Naive thymus-derived CD4-positive, alpha-beta T cell (primary cell): ENCODE measurements around the gene DYNC2I2. TPM values are rescaled to one million over a fixed set of nuclear protein-coding genes. Genes with fewer than 3 reads are reported as not detected.

Experiments
- ATAC-seq: fragments of 150-1000 bp; cut with Tn5 transposase; 2 replicates; pipeline ENCODE4 v1.10.0; 2021; ENCODE audit warnings: mild to moderate bottlenecking, moderate library complexity
- CTCF ChIA-PET: fragments of 350-600 bp; sonication (Branson Sonifier 250); formaldehyde crosslinking; loops from one replicate; lab custom pipeline; 2021; ENCODE audit warnings: antibody characterized with exemption; lab: Charles Lee
- POLR2A ChIA-PET: fragments of 350-600 bp; sonication (Branson Sonifier 250); formaldehyde crosslinking; loops from one replicate; lab custom pipeline; 2021; ENCODE audit warnings: antibody characterized with exemption, inconsistent platforms; lab: Charles Lee
- DNase-seq, 9 donors: peaks; one replicate each; pipeline versions ENCODE4 v3.0.0 to v3.0.0-alpha.2; 2020 to 2022; ENCODE audit warnings: mixed read lengths in 1 of 9
- H3K27ac ChIP-seq: one replicate; pipeline ENCODE4 v1.7.0; 2013; ENCODE audit warnings: mild to moderate bottlenecking, low read depth, low read length, moderate library complexity
- H3K27me3 ChIP-seq, 2 donors: one replicate each; pipeline ENCODE4 v1.7.0; 2013; ENCODE audit warnings: low read length in 2 of 2, mild to moderate bottlenecking in 2 of 2, moderate library complexity in 2 of 2; ENCODE audit not compliant: control insufficient read depth in 2 of 2, insufficient read depth in 2 of 2
- H3K36me3 ChIP-seq, 3 experiments: 1 replicate in 2 of 3; 2 replicates in 1 of 3; pipeline ENCODE4 v1.7.0; 2013; ENCODE audit warnings: low read length in 3 of 3, mild to moderate bottlenecking in 3 of 3, moderate library complexity in 1 of 3; ENCODE audit not compliant: insufficient read depth in 3 of 3, control insufficient read depth in 2 of 3
- H3K4me1 ChIP-seq, 2 donors: one replicate each; pipeline ENCODE4 v1.7.0; 2013; ENCODE audit warnings: low read length in 2 of 2, mild to moderate bottlenecking in 2 of 2, moderate library complexity in 1 of 2; ENCODE audit not compliant: control insufficient read depth in 2 of 2, insufficient read depth in 2 of 2
- H3K4me3 ChIP-seq: 2 replicates; pipeline ENCODE4 v1.7.0; 2013; ENCODE audit warnings: mild to moderate bottlenecking, low read length
- H3K9me3 ChIP-seq, 3 experiments: 1 replicate in 2 of 3; 2 replicates in 1 of 3; pipeline ENCODE4 v1.7.0; 2013; ENCODE audit warnings: low read length in 3 of 3; ENCODE audit not compliant: control insufficient read depth in 2 of 3
- H3K27ac Mint-ChIP-seq, 9 donors: one replicate each; pipeline ENCODE4 v1.8.0; 2020 to 2022; ENCODE audit warnings: mixed read lengths in 9 of 9, mild to moderate bottlenecking in 8 of 9, moderate library complexity in 5 of 9, inconsistent platforms in 2 of 9
- H3K27me3 Mint-ChIP-seq, 5 donors: one replicate each; pipeline ENCODE4 v1.8.0; 2021 to 2022; ENCODE audit warnings: mixed read lengths in 5 of 5, mild to moderate bottlenecking in 1 of 5
- H3K36me3 Mint-ChIP-seq, 5 donors: one replicate each; pipeline ENCODE4 v1.8.0; 2020 to 2022; ENCODE audit warnings: mixed read lengths in 5 of 5, mild to moderate bottlenecking in 3 of 5, inconsistent platforms in 1 of 5
- H3K4me1 Mint-ChIP-seq, 7 donors: one replicate each; pipeline ENCODE4 v1.8.0; 2020 to 2022; ENCODE audit warnings: mixed read lengths in 7 of 7, mild to moderate bottlenecking in 3 of 7, inconsistent platforms in 1 of 7
- H3K4me3 Mint-ChIP-seq, 10 donors: one replicate each; pipeline ENCODE4 v1.8.0; 2020 to 2022; ENCODE audit warnings: mild to moderate bottlenecking in 10 of 10, mixed read lengths in 10 of 10, moderate library complexity in 6 of 10, inconsistent platforms in 2 of 10
- H3K9me3 Mint-ChIP-seq, 11 donors: one replicate each; pipeline ENCODE4 v1.8.0; 2020 to 2022; ENCODE audit warnings: mixed read lengths in 11 of 11, mild to moderate bottlenecking in 4 of 11, inconsistent platforms in 1 of 11, moderate library complexity in 1 of 11
- intact Hi-C, 2 donors: fragments of 100-400 bp; cut with micrococcal nuclease; formaldehyde crosslinking; loops; one replicate each; pipeline ENCODE4 v1.15.1; 2023
- polyA plus RNA-seq, 2 donors: library from polyadenylated mRNA; unstranded; fragments of 300-500 nt; fragmentation: Illumina TruSeq; gene quantifications; one replicate each; pipeline ENCODE4 v1.2.3, GENCODE V29; 2021
- total RNA-seq, 6 experiments: library from RNA in 5 of 6; stranded (reverse) in 5 of 6; gene quantifications; 1 replicate in 5 of 6; 2 replicates in 1 of 6; pipeline ENCODE4 v1.2.3 and lab custom pipeline; 2021 to 2026

Gene DYNC2I2
- total and polyA plus RNA-seq, 7 experiments from 2014 or later, result 1.4 to 41.7 (median 3.7) TPM

- peak overlapping the region in 1 of 9 donors; percentile 21 for H3K27ac Mint-ChIP-seq
- Histone ChIP-seq H3K27me3 (no peaks in the 10 kb centered on the region), H3K27ac (no peak overlapping the region), H3K36me3 (peaks cover 16 to 73% (median 24%) of the 10 kb centered on the region in 3 experiments), H3K4me3 (no peak overlapping the region), H3K4me1 (no peaks in the 10 kb centered on the region), H3K9me3 (no peaks in the 10 kb centered on the region)
- no peak overlapping the region for H3K4me3 Mint-ChIP-seq
- ChIA-PET CTCF (no interaction called here), POLR2A (no interaction called here)
- intact Hi-C loops, result no loop called here
- no peak for ATAC-seq
- peaks cover 0 to 5% (median 0%) of the 10 kb centered on the region in 7 donors for H3K4me1 Mint-ChIP-seq
- peaks cover 0 to 35% (median 6%) of the 10 kb centered on the region in 5 donors for H3K36me3 Mint-ChIP-seq
- no peaks in the 10 kb centered on the region for H3K27me3 Mint-ChIP-seq
- H3K9me3 Mint-ChIP-seq, result no peaks in the 10 kb centered on the region
- DNase-seq, result no peak
Measured at GRCh38 chr9:128632066-128632465, 24.6 kb downstream of the DYNC2I2 start.

- H3K36me3 ChIP-seq, result peaks cover 20 to 77% (median 24%) of the 10 kb centered on the region in 3 experiments
- POLR2A ChIA-PET, result no interaction called here
Measured at GRCh38 chr9:128631636-128632035, 25.0 kb downstream of the DYNC2I2 start.

GRCh38 chr9:128629852-128630545 is 26.6 kb downstream of the DYNC2I2 start:
- Histone ChIP-seq H3K36me3 (peaks cover 23 to 94% (median 34%) of the 10 kb centered on the region in 3 experiments), H3K4me3 (no peak overlapping the region), H3K27me3 (no peaks in the 10 kb centered on the region), H3K9me3 (no peaks in the 10 kb centered on the region), H3K4me1 (no peaks in the 10 kb centered on the region), H3K27ac (no peak overlapping the region)
- H3K27me3 Mint-ChIP-seq, result no peaks in the 10 kb centered on the region
- peaks cover 3 to 52% (median 13%) of the 10 kb centered on the region in 5 donors for H3K36me3 Mint-ChIP-seq
- no peak for ATAC-seq
- ChIA-PET POLR2A (no interaction called here), CTCF (no interaction called here)
- DNase-seq, result no peak
- H3K9me3 Mint-ChIP-seq, result no peaks in the 10 kb centered on the region
- peaks cover 0 to 5% (median 0%) of the 10 kb centered on the region in 7 donors for H3K4me1 Mint-ChIP-seq
- intact Hi-C loops, result no loop called here
- H3K4me3 Mint-ChIP-seq, result no peak overlapping the region
- H3K27ac Mint-ChIP-seq, result peak overlapping the region in 1 of 9 donors; percentile 56

More at GRCh38 chr9:128631636-128632035, 25.0 kb downstream of the DYNC2I2 start:
- Histone ChIP-seq H3K4me1 (no peaks in the 10 kb centered on the region), H3K9me3 (no peaks in the 10 kb centered on the region), H3K4me3 (no peak overlapping the region), H3K27me3 (no peaks in the 10 kb centered on the region), H3K27ac (no peak overlapping the region)
- no peak overlapping the region for H3K4me3 Mint-ChIP-seq
- peaks cover 0 to 5% (median 0%) of the 10 kb centered on the region in 7 donors for H3K4me1 Mint-ChIP-seq
- intact Hi-C loops, result no loop called here
- CTCF ChIA-PET, result no interaction called here
- H3K27me3 Mint-ChIP-seq, result no peaks in the 10 kb centered on the region
- H3K9me3 Mint-ChIP-seq, result no peaks in the 10 kb centered on the region
- DNase-seq (no peak), ATAC-seq (no peak)
- peak overlapping the region in 2 of 9 donors; percentile 21 to 59 for H3K27ac Mint-ChIP-seq
- H3K36me3 Mint-ChIP-seq, result peaks cover 0 to 36% (median 6%) of the 10 kb centered on the region in 5 donors

- CTCF ChIA-PET, result interaction anchor here (0.6 kb wide), 1 partner anchor 15 kb away, joined by 3 read pairs; no protein-coding TSS in a partner anchor
- Histone ChIP-seq H3K27ac (no peak overlapping the region), H3K4me3 (no peak overlapping the region), H3K27me3 (no peaks in the 10 kb centered on the region), H3K36me3 (peaks cover 32 to 100% (median 34%) of the 10 kb centered on the region in 3 experiments), H3K9me3 (no peaks in the 10 kb centered on the region), H3K4me1 (no peaks in the 10 kb centered on the region)
- Mint-ChIP-seq H3K9me3 (no peaks in the 10 kb centered on the region), H3K4me1 (peaks cover 0 to 5% (median 0%) of the 10 kb centered on the region in 7 donors), H3K4me3 (no peak overlapping the region), H3K36me3 (peaks cover 5 to 61% (median 15%) of the 10 kb centered on the region in 5 donors), H3K27me3 (no peaks in the 10 kb centered on the region), H3K27ac (peak overlapping the region in 3 of 9 donors; percentile 49 to 56 (median 53))
- intact Hi-C loops, result no loop called here
- POLR2A ChIA-PET, result no interaction called here
- DNase-seq, result no peak
- ATAC-seq, result no peak
Measured at GRCh38 chr9:128629136-128629535, 27.5 kb downstream of the DYNC2I2 start.

GRCh38 chr9:128628471-128629048 is 28.1 kb downstream of the DYNC2I2 start:
- Histone ChIP-seq H3K27me3 (no peaks in the 10 kb centered on the region), H3K27ac (no peak overlapping the region), H3K4me3 (no peak overlapping the region), H3K4me1 (no peaks in the 10 kb centered on the region), H3K36me3 (peaks cover 34 to 97% (median 35%) of the 10 kb centered on the region in 3 experiments), H3K9me3 (no peaks in the 10 kb centered on the region)
- DNase-seq (no peak), ATAC-seq (no peak)
- H3K27me3 Mint-ChIP-seq, result no peaks in the 10 kb centered on the region
- H3K27ac Mint-ChIP-seq, result peak overlapping the region in 2 of 9 donors; percentile 49 to 53
- CTCF ChIA-PET, result interaction anchor here (0.6 kb wide), 1 partner anchor 16 kb away, joined by 3 read pairs; no protein-coding TSS in a partner anchor
- no peak overlapping the region for H3K4me3 Mint-ChIP-seq
- H3K36me3 Mint-ChIP-seq, result peaks cover 5 to 62% (median 15%) of the 10 kb centered on the region in 5 donors
- POLR2A ChIA-PET, result no interaction called here
- H3K4me1 Mint-ChIP-seq, result peaks cover 0 to 5% (median 0%) of the 10 kb centered on the region in 7 donors
- no peaks in the 10 kb centered on the region for H3K9me3 Mint-ChIP-seq
- intact Hi-C loops, result no loop called here

GRCh38 chr9:128627906-128628305 is 28.7 kb downstream of the DYNC2I2 start:
- intact Hi-C loops, result no loop called here
- DNase-seq, result no peak
- Histone ChIP-seq H3K27ac (no peak overlapping the region), H3K4me1 (no peaks in the 10 kb centered on the region), H3K27me3 (no peaks in the 10 kb centered on the region), H3K9me3 (no peaks in the 10 kb centered on the region), H3K4me3 (no peak overlapping the region), H3K36me3 (peaks cover 34 to 90% (median 35%) of the 10 kb centered on the region in 3 experiments)
- Mint-ChIP-seq H3K4me3 (no peak overlapping the region), H3K4me1 (peaks cover 0 to 5% (median 0%) of the 10 kb centered on the region in 7 donors), H3K27ac (peak overlapping the region in 1 of 9 donors; percentile 63), H3K36me3 (peaks cover 5 to 58% (median 15%) of the 10 kb centered on the region in 5 donors), H3K9me3 (no peaks in the 10 kb centered on the region), H3K27me3 (no peaks in the 10 kb centered on the region)
- ChIA-PET POLR2A (no interaction called here), CTCF (no interaction called here)
- no peak for ATAC-seq
